GM23338 (cell line): ENCODE measurements around the gene APMAP. TPM values are rescaled to one million over a fixed set of nuclear protein-coding genes. Genes with fewer than 3 reads are reported as not detected.

Experiments
- ATAC-seq: fragments of 200-7000 bp; cut with Tn5 transposase; 3 replicates; pipeline ENCODE4 v1.9.1; 2020
- DNase-seq: peaks from one replicate; pipeline ENCODE4 v3.0.0-alpha.2; 2015; ENCODE audit warnings: low spot score
- H2AFZ ChIP-seq: fragments of 200-600 bp; sonication (generic); 2 replicates; pipeline ENCODE4 v1.8.0; 2016; ENCODE audit warnings: antibody characterized with exemption, mild to moderate bottlenecking, moderate library complexity
- H3F3A ChIP-seq: fragments of 200-600 bp; sonication (generic); replicated peaks from 2 replicates; pipeline ENCODE4 v1.8.0; 2017; ENCODE audit warnings: antibody characterized with exemption, mixed run types, low read depth
- H3K27ac ChIP-seq: fragments of 200-600 bp; sonication (generic); 2 replicates; pipeline ENCODE4 v1.6.1; 2016; ENCODE audit warnings: low read depth
- H3K27me3 ChIP-seq: fragments of 200-600 bp; sonication (generic); 2 replicates; pipeline ENCODE4 v1.8.0; 2016; ENCODE audit warnings: mild to moderate bottlenecking, mixed run types, moderate library complexity; ENCODE audit not compliant: insufficient read depth
- H3K36me3 ChIP-seq: fragments of 200-600 bp; sonication (generic); 2 replicates; pipeline ENCODE4 v1.8.0; 2016; ENCODE audit warnings: mild to moderate bottlenecking; ENCODE audit not compliant: insufficient read depth
- H3K4me1 ChIP-seq: fragments of 200-600 bp; sonication (generic); 2 replicates; pipeline ENCODE4 v1.8.0; 2016; ENCODE audit warnings: mild to moderate bottlenecking, moderate library complexity; ENCODE audit not compliant: insufficient read depth
- H3K4me2 ChIP-seq: fragments of 200-600 bp; sonication (generic); 2 replicates; pipeline ENCODE4 v1.7.1; 2017; ENCODE audit warnings: mixed run types
- H3K4me3 ChIP-seq: fragments of 200-600 bp; sonication (generic); 2 replicates; pipeline ENCODE4 v1.6.1; 2016; ENCODE audit warnings: mixed run types
- H3K79me2 ChIP-seq: fragments of 200-600 bp; sonication (generic); replicated peaks from 2 replicates; pipeline ENCODE4 v1.8.0; 2017; ENCODE audit warnings: mild to moderate bottlenecking; ENCODE audit not compliant: insufficient read depth
- H3K9me2 ChIP-seq: fragments of 200-600 bp; sonication (generic); 2 replicates; pipeline ENCODE4 v1.8.0; 2017; ENCODE audit not compliant: insufficient read depth
- H4K20me1 ChIP-seq: fragments of 200-600 bp; sonication (generic); replicated peaks from 2 replicates; pipeline ENCODE4 v1.8.0; 2017; ENCODE audit warnings: mild to moderate bottlenecking; ENCODE audit not compliant: insufficient read depth
- H3K27ac Mint-ChIP-seq: 2 replicates; pipeline ENCODE4 v1.8.0; 2020; ENCODE audit warnings: inconsistent platforms, mild to moderate bottlenecking, moderate library complexity, mixed read lengths
- H3K27me3 Mint-ChIP-seq: 3 replicates; pipeline ENCODE4 v1.8.0; 2022; ENCODE audit warnings: low read depth, mild to moderate bottlenecking, moderate library complexity, mixed read lengths, inconsistent platforms; ENCODE audit not compliant: insufficient read depth, poor library complexity
- H3K36me3 Mint-ChIP-seq: 3 replicates; pipeline ENCODE4 v1.8.0; 2021; ENCODE audit warnings: low read depth, mild to moderate bottlenecking, inconsistent platforms, moderate library complexity, mixed read lengths
- H3K4me1 Mint-ChIP-seq: 3 replicates; pipeline ENCODE4 v1.8.0; 2020; ENCODE audit warnings: mild to moderate bottlenecking, inconsistent platforms, mixed read lengths
- H3K4me3 Mint-ChIP-seq: 3 replicates; pipeline ENCODE4 v1.8.0; 2021; ENCODE audit warnings: moderate library complexity, mild to moderate bottlenecking, inconsistent platforms, mixed read lengths
- H3K9me3 Mint-ChIP-seq: 3 replicates; pipeline ENCODE4 v1.8.0; 2020; ENCODE audit warnings: moderate library complexity, mild to moderate bottlenecking, inconsistent platforms, mixed read lengths
- CREB1 ChIP-seq: fragments of 250-450 bp; sonication (Bioruptor Pico); IDR thresholded peaks from 2 replicates; pipeline ENCODE4 v1.5.0; 2020; ENCODE audit warnings: low read depth, mild to moderate bottlenecking, moderate library complexity
- EZH2 ChIP-seq: fragments of 200-600 bp; sonication (generic); IDR thresholded peaks from one replicate; pipeline ENCODE4 v1.8.0; 2017; ENCODE audit warnings: antibody characterized with exemption, mild to moderate bottlenecking, low read depth; ENCODE audit not compliant: unreplicated experiment
- EZH2phosphoT487 ChIP-seq: fragments of 200-600 bp; sonication (generic); IDR thresholded peaks from one replicate; pipeline ENCODE4 v1.8.1; 2018; ENCODE audit warnings: antibody characterized with exemption; ENCODE audit not compliant: unreplicated experiment
- JUNB ChIP-seq: IDR thresholded peaks from one replicate; pipeline ENCODE4 v1.6.1; 2016; ENCODE audit warnings: antibody characterized with exemption; ENCODE audit not compliant: unreplicated experiment
- STAT1 ChIP-seq: IDR thresholded peaks from one replicate; pipeline ENCODE4 v1.6.1; 2016; ENCODE audit warnings: antibody characterized with exemption; ENCODE audit not compliant: unreplicated experiment
- ZNF114 ChIP-seq: fragments of 250-450 bp; sonication (Bioruptor Pico); IDR thresholded peaks from 2 replicates; pipeline ENCODE4 v1.5.0; 2020; ENCODE audit warnings: mild to moderate bottlenecking, moderate library complexity
- ZNF331 ChIP-seq: fragments of 250-450 bp; sonication (Bioruptor Pico); IDR thresholded peaks from 2 replicates; pipeline ENCODE4 v1.5.0; 2020; ENCODE audit warnings: low read depth, mild to moderate bottlenecking, moderate library complexity
- polyA plus RNA-seq: library from polyadenylated mRNA; unstranded; fragments of >200 nt; fragmentation: Nextera tagmentation; extraction: Ambion mirVana; gene quantifications from 2 replicates; pipeline ENCODE4 v1.2.1, GENCODE V29; 2016
- total RNA-seq: library from RNA; depleted of rRNA; stranded (reverse); fragments of >200 nt; shearing (Covaris generic); gene quantifications from 2 replicates; pipeline ENCODE4 v1.2.3, GENCODE V29; 2014
- TF ChIP-seq, protein P1 (sequence below): fragments of 250-450 bp; sonication (Bioruptor Pico); IDR thresholded peaks from 2 replicates; pipeline ENCODE4 v1.5.0; 2020; ENCODE audit warnings: mild to moderate bottlenecking, moderate library complexity
- TF ChIP-seq, protein P2 (sequence below): IDR thresholded peaks from one replicate; pipeline ENCODE4 v1.6.1; 2018; ENCODE audit warnings: antibody characterized with exemption; ENCODE audit not compliant: unreplicated experiment
- TF ChIP-seq, protein P3 (sequence below): IDR thresholded peaks from 2 replicates; pipeline ENCODE4 v1.6.1; 2016; ENCODE audit warnings: antibody characterized with exemption
- TF ChIP-seq, protein P4 (sequence below), 2 experiments: fragments of 200-600 bp in 1 of 2; sonication (generic) in 1 of 2; conservative IDR thresholded peaks; 2 replicates each; pipeline versions ENCODE4 v1.5.1 to v1.6.1; 2016 to 2017; ENCODE audit warnings: antibody characterized with exemption in 2 of 2, low read depth in 2 of 2, mild to moderate bottlenecking in 2 of 2, moderate library complexity in 1 of 2

The APMAP gene
- total and polyA plus RNA-seq, 2 experiments from 2014 or later: 31.7 to 72.3 TPM

DNA sequence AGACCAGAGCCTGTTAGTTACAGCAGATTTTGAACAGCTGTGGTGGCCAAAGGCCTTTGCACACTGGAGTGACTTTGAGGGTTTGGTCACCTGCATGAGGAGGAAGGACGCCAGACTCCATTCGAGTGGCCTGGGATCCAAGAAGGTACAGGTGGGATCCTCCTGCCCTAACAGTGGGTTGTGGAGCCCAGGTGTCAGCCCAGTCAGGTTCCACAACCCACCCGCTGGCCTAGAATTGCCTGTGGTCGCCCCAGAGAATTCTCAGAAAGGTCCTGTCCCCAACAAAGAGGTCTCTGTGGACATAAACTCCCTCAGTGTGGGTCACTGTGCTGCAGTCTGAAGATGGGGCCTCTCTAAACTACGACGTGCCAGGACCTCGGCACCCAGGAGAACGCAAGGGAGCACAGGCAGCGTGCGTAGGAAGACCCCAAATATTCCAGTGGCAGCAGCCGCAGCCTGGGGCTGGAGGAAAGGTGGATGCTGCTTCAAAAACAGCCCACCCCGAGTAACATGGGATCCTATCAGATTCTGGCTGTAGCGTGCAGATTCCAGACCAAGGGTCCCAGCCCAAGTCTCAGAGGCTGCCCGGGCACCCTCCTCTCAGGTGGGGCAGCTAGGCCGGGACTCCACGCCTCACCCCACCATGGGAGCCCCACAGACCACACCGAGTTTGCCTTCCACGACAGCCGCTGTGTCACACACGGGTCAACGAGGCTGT lies 49.4 kb upstream of the APMAP start:
- DNase-seq: no peak
- Mint-ChIP-seq H3K36me3 (no peaks in the 10 kb centered on the region), H3K9me3 (no peaks in the 10 kb centered on the region; the same call in 2 of the 3 replicates), H3K4me1 (no peaks in the 10 kb centered on the region), H3K4me3 (no peak overlapping the region), H3K27me3 (peaks cover 13% of the 10 kb centered on the region), H3K27ac (no peak overlapping the region)
- Histone ChIP-seq H3K4me1 (no peaks in the 10 kb centered on the region), H3K27ac (no peak overlapping the region), H3K4me2 (no peak overlapping the region), H3K4me3 (no peak overlapping the region), H3K36me3 (no peaks in the 10 kb centered on the region), H3F3A (no peaks in the 10 kb centered on the region), H3K9me2 (no peaks in the 10 kb centered on the region), H3K27me3 (no peaks in the 10 kb centered on the region), H3K79me2 (no peaks in the 10 kb centered on the region), H2AFZ (no peak overlapping the region), H4K20me1 (no peaks in the 10 kb centered on the region)
- no peak for ATAC-seq
- TF ChIP-seq JUNB: no peak
- TF ChIP-seq EZH2: no peak
- TF ChIP-seq, protein P1, sequence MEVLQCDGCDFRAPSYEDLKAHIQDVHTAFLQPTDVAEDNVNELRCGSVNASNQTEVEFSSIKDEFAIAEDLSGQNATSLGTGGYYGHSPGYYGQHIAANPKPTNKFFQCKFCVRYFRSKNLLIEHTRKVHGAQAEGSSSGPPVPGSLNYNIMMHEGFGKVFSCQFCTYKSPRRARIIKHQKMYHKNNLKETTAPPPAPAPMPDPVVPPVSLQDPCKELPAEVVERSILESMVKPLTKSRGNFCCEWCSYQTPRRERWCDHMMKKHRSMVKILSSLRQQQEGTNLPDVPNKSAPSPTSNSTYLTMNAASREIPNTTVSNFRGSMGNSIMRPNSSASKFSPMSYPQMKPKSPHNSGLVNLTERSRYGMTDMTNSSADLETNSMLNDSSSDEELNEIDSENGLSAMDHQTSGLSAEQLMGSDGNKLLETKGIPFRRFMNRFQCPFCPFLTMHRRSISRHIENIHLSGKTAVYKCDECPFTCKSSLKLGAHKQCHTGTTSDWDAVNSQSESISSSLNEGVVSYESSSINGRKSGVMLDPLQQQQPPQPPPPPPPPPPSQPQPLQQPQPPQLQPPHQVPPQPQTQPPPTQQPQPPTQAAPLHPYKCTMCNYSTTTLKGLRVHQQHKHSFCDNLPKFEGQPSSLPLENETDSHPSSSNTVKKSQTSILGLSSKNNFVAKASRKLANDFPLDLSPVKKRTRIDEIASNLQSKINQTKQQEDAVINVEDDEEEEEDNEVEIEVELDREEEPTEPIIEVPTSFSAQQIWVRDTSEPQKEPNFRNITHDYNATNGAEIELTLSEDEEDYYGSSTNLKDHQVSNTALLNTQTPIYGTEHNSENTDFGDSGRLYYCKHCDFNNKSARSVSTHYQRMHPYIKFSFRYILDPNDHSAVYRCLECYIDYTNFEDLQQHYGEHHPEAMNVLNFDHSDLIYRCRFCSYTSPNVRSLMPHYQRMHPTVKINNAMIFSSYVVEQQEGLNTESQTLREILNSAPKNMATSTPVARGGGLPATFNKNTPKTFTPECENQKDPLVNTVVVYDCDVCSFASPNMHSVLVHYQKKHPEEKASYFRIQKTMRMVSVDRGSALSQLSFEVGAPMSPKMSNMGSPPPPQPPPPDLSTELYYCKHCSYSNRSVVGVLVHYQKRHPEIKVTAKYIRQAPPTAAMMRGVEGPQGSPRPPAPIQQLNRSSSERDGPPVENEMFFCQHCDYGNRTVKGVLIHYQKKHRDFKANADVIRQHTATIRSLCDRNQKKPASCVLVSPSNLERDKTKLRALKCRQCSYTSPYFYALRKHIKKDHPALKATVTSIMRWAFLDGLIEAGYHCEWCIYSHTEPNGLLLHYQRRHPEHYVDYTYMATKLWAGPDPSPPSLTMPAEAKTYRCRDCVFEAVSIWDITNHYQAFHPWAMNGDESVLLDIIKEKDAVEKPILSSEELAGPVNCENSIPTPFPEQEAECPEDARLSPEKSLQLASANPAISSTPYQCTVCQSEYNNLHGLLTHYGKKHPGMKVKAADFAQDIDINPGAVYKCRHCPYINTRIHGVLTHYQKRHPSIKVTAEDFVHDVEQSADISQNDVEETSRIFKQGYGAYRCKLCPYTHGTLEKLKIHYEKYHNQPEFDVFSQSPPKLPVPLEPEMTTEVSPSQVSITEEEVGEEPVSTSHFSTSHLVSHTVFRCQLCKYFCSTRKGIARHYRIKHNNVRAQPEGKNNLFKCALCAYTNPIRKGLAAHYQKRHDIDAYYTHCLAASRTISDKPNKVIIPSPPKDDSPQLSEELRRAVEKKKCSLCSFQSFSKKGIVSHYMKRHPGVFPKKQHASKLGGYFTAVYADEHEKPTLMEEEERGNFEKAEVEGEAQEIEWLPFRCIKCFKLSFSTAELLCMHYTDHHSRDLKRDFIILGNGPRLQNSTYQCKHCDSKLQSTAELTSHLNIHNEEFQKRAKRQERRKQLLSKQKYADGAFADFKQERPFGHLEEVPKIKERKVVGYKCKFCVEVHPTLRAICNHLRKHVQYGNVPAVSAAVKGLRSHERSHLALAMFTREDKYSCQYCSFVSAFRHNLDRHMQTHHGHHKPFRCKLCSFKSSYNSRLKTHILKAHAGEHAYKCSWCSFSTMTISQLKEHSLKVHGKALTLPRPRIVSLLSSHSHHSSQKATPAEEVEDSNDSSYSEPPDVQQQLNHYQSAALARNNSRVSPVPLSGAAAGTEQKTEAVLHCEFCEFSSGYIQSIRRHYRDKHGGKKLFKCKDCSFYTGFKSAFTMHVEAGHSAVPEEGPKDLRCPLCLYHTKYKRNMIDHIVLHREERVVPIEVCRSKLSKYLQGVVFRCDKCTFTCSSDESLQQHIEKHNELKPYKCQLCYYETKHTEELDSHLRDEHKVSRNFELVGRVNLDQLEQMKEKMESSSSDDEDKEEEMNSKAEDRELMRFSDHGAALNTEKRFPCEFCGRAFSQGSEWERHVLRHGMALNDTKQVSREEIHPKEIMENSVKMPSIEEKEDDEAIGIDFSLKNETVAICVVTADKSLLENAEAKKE: no peak
- TF ChIP-seq EZH2phosphoT487: no peak
- TF ChIP-seq, protein P2, sequence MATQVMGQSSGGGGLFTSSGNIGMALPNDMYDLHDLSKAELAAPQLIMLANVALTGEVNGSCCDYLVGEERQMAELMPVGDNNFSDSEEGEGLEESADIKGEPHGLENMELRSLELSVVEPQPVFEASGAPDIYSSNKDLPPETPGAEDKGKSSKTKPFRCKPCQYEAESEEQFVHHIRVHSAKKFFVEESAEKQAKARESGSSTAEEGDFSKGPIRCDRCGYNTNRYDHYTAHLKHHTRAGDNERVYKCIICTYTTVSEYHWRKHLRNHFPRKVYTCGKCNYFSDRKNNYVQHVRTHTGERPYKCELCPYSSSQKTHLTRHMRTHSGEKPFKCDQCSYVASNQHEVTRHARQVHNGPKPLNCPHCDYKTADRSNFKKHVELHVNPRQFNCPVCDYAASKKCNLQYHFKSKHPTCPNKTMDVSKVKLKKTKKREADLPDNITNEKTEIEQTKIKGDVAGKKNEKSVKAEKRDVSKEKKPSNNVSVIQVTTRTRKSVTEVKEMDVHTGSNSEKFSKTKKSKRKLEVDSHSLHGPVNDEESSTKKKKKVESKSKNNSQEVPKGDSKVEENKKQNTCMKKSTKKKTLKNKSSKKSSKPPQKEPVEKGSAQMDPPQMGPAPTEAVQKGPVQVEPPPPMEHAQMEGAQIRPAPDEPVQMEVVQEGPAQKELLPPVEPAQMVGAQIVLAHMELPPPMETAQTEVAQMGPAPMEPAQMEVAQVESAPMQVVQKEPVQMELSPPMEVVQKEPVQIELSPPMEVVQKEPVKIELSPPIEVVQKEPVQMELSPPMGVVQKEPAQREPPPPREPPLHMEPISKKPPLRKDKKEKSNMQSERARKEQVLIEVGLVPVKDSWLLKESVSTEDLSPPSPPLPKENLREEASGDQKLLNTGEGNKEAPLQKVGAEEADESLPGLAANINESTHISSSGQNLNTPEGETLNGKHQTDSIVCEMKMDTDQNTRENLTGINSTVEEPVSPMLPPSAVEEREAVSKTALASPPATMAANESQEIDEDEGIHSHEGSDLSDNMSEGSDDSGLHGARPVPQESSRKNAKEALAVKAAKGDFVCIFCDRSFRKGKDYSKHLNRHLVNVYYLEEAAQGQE: no peak
- no peak for TF ChIP-seq ZNF114
- no peak for TF ChIP-seq STAT1
- TF ChIP-seq CREB1 (CRISPR knock-in tag): no peak
- TF ChIP-seq, protein P3, sequence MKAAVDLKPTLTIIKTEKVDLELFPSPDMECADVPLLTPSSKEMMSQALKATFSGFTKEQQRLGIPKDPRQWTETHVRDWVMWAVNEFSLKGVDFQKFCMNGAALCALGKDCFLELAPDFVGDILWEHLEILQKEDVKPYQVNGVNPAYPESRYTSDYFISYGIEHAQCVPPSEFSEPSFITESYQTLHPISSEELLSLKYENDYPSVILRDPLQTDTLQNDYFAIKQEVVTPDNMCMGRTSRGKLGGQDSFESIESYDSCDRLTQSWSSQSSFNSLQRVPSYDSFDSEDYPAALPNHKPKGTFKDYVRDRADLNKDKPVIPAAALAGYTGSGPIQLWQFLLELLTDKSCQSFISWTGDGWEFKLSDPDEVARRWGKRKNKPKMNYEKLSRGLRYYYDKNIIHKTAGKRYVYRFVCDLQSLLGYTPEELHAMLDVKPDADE: no peak
- TF ChIP-seq ZNF331 (CRISPR knock-in tag): no peak
- TF ChIP-seq, protein P4, sequence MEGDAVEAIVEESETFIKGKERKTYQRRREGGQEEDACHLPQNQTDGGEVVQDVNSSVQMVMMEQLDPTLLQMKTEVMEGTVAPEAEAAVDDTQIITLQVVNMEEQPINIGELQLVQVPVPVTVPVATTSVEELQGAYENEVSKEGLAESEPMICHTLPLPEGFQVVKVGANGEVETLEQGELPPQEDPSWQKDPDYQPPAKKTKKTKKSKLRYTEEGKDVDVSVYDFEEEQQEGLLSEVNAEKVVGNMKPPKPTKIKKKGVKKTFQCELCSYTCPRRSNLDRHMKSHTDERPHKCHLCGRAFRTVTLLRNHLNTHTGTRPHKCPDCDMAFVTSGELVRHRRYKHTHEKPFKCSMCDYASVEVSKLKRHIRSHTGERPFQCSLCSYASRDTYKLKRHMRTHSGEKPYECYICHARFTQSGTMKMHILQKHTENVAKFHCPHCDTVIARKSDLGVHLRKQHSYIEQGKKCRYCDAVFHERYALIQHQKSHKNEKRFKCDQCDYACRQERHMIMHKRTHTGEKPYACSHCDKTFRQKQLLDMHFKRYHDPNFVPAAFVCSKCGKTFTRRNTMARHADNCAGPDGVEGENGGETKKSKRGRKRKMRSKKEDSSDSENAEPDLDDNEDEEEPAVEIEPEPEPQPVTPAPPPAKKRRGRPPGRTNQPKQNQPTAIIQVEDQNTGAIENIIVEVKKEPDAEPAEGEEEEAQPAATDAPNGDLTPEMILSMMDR (conservative IDR thresholded peaks at IDR 0.05; ENCODE audit: low read depth in 2 of 2): no peak
